NK-92 treated with Interleukin-12 subunit alpha and Interleukin-12 subunit beta, amount 100 ng/mL, for 24 hours (cell line): Measurements from ENCODE around the gene DLG1.

Experiments used
- DNase-seq: peaks from one replicate; lab custom pipeline; 2025; lab: John Stamatoyannopoulos, UW

Gene DLG1

DNA sequence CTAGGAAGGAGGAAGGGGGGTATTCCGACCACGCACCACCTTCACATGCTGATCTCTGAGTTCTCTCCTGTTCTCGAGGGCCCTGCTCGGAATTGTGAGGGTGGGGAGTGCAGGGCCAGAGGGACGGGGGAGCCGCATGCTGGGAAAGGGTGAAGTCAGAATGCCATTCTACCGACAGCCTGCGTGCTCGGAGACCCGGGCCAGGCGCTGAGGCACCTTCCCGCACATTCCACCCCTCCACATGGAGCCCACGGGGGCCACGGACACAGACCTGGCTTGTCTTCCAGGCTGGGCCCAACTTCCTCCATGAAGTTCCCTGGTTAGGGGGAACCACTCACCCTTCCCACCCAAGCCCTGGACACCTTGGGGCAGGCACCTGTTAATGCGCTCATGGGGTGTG is 301.1 kb downstream of the DLG1 start:
- no peak for DNase-seq

DNA sequence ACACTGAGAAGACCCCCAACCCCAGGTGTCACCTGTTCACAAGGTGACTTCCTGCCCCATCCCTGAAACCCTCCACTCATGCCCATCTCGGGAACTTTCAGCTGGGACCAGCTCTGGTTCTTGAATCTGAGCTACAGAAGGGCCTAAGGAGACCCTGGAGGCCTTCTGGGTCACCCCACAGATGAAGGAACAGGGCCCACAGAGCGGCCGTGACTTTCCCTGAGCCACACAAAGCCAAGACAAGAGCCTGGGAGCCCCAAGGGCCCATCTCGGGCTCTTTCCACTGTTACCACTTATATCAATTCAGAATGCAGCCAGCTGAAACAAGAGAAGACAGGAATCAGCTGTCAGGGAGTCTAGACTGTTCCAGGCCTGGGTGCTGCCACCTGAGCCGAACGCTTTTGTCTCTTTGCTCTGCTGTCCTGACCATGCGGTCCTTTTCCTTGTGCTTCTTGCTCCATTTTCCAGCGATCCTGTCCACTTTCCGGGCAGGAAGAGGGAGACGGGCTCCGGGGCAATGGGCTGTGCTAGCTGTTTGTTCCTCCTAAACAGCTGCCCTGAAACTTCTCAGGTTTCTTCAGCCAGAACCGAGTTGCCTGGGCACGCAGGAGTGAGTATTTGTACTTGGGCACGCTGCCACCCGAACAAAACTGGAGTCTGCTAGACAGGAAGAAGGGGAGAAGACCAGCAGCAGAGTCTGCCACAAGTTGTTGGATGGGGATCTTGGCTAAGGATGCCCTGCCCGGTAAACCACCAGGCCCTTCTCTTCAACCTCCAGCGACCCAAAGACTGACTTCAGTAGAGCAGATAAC is 301.8 kb downstream of the DLG1 start:
- DNase-seq = no peak

DNA sequence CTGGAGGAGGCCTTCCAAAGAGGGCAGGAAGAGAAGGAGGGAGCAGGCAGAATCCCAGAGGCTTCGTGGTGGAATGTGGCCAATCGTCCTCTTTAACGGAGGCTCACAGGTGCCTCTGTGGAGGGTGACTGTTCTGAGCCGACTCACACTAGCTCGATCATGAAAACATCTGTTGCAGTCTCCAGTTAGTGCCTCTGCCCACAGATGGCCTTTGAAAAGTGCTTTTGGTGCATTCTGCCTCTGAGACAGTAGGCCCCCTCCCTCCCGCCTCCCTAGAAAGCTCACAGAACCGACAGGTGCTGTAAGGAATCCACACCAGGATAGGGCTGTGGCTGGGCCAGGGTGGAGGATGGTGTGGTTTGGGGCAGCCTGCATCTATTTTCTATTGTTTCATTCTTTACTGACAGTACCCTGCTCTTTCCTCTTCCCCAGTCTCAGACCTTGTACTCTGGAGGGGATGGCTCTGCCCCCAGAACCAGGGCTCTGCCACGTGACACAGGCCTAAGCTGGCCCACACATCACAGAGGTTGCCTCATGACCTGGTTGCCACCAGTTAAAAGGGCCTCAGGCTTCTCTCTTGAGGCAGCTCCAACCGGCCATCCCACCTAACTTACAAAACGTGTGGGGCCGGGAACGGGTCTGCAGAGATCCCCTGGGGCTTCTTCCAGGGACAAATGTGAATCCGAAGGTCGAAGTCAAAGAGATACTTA is 302.6 kb downstream of the DLG1 start:
- no peak for DNase-seq

DNA sequence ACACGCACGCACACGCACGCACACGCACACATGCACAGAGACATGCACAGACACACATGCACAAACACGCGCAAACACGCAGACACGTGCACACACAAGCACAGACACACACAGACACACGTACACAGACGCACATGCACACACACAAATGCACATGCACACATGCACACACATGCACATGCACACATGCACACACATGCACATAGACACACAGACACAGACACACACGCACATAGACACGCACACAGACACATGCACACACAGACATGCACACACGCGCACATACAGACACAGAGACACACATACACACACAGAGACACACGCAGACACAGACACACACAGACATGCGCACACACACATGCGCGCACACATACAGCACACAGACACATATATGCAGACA is 303.4 kb downstream of the DLG1 start:
- no peak for DNase-seq

DNA sequence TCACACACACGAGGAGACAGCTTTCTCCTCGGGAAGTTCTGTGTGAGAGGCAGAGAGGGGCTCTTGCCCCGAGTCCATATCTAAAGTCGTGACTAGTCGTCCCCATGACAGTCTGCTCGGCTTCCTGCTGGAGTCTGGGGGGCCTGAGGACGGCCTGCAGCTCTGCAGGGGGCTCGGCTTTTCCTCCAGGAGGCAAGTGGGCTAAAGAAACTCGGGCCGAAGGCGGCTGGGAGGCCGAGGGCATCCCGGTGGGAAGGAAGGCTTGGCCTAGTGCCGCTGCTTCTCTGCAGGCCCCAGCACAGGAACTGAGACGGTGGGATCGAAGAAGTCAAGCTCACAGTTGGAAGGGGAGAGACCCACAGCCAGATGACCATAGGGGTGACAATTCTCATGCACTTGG is 304.4 kb downstream of the DLG1 start:
- no peak for DNase-seq
